Measurements from ENCODE around the gene PTH2. TPM values are rescaled to one million over a fixed set of nuclear protein-coding genes. Genes with fewer than 3 reads are reported as not detected.
"Not testable (repeated sequence)": the region's sequence is repeated elsewhere in the genome, so short reads cannot be mapped to it uniquely, and the experiment has no call there.

The PTH2 gene
- total RNA-seq, 8 experiments from 2014 or later, result 1.2 TPM; not detected in 7

- WGBS, 10 experiments, result 83 to 100% (median 92%) methylated on average over 1 to 4 of the region's 5 CpGs; no CpG with 5 or more reads in 6 of the 10 experiments
- in situ Hi-C loops (cut with MboI; ENCODE audit: low pct_unique_long_range_greater_than_20kb in 2 of 9, low sequenced_read_pairs in 9 of 9, unreplicated experiment in 9 of 9), result no loop called here
These were observed 35.3 kb upstream of the PTH2 start for GRCh38 chr19:49458567-49458903.

GRCh38 chr19:49456326-49456725 lies 33.1 kb upstream of the PTH2 start:
- Histone ChIP-seq H3K4me3 (no peak overlapping the region), H3K27ac (no peak overlapping the region), H3K4me1 (replicated peaks in 1 of 2) (peaks cover 4 to 5% of the 10 kb centered on the region in 2 donors)
- in situ Hi-C loops (cut with MboI; ENCODE audit: low pct_unique_long_range_greater_than_20kb in 2 of 9, low sequenced_read_pairs in 9 of 9, unreplicated experiment in 9 of 9), result no loop called here
- WGBS, 10 experiments, result 38 to 100% (median 90%) methylated on average over 1 to 5 of the region's 5 CpGs; no CpG with 5 or more reads in 1 of the 10 experiments
- ATAC-seq (replicated peaks in 6 of 8), result no peak

More at GRCh38 chr19:49458567-49458903, 35.3 kb upstream of the PTH2 start:
- no peak overlapping the region for H3K27ac ChIP-seq
- peaks cover 4 to 5% of the 10 kb centered on the region in 2 donors for H3K4me1 ChIP-seq (replicated peaks in 1 of 2)
- H3K4me3 ChIP-seq, result no peak overlapping the region
- ATAC-seq (replicated peaks in 6 of 8), result no peak

- no peak for ATAC-seq (replicated peaks in 6 of 8)
- WGBS, 10 experiments, result 9 to 100% (median 78%) methylated on average over 1 to 5 of the region's 5 CpGs
- Histone ChIP-seq H3K4me3 (no peak overlapping the region), H3K27ac (no peak overlapping the region), H3K4me1 (replicated peaks in 1 of 2) (peaks cover 4 to 5% of the 10 kb centered on the region in 2 donors)
- in situ Hi-C loops (cut with MboI; ENCODE audit: low pct_unique_long_range_greater_than_20kb in 2 of 9, low sequenced_read_pairs in 9 of 9, unreplicated experiment in 9 of 9), result no loop called here
These were observed 32.5 kb upstream of the PTH2 start for GRCh38 chr19:49455773-49456172.

- WGBS, 10 experiments, result 0 to 47% (median 18%) methylated on average over 1 to 6 of the region's 10 CpGs; no CpG with 5 or more reads in 2 of the 10 experiments
- in situ Hi-C loops (cut with MboI; ENCODE audit: low pct_unique_long_range_greater_than_20kb in 2 of 9, low sequenced_read_pairs in 9 of 9, unreplicated experiment in 9 of 9), result no loop called here
- H3K4me3 ChIP-seq, result peak overlapping the region; percentile 54 to 83 (median 64)
- H3K4me1 ChIP-seq (replicated peaks in 1 of 2), result peaks cover 5 to 6% of the 10 kb centered on the region in 2 donors
- ATAC-seq (replicated peaks in 6 of 8), result peak in 1 of 8 experiments; percentile 1
- peak overlapping the region; percentile 94 for H3K27ac ChIP-seq
These were observed 30.6 kb upstream of the PTH2 start for GRCh38 chr19:49453757-49454240.

- in situ Hi-C loops (cut with MboI; ENCODE audit: low pct_unique_long_range_greater_than_20kb in 2 of 9, low sequenced_read_pairs in 9 of 9, unreplicated experiment in 9 of 9), result no loop called here
- peak; percentile 73 to 90 (median 88) for ATAC-seq (replicated peaks in 6 of 8)
- Histone ChIP-seq H3K4me3 (peak within 1 kb of the TSS; percentile 54 to 83 (median 64)), H3K4me1 (replicated peaks in 1 of 2) (peaks cover 5 to 6% of the 10 kb centered on the region in 2 donors), H3K27ac (peak within 1 kb of the TSS; percentile 94)
- 0 to 7% (median 0%) methylated on average over 1 to 36 of the region's 66 CpGs; no CpG with 5 or more reads in 1 of the 10 experiments for whole genome bisulfite sequencing, 10 experiments
These were observed 29.9 kb upstream of the PTH2 start, which contains the start of gene ALDH16A1 for GRCh38 chr19:49453013-49453756. Gene ALDH16A1, plus strand, starts transcription at chr19:49453225. Its CDS starts 107 bp downstream, at chr19:49453332.

GRCh38 chr19:49451430-49452181 lies 28.4 kb upstream of the PTH2 start, which contains the start of gene PIH1D1:
Gene PIH1D1, minus strand, starts transcription at chr19:49451814. Its CDS starts 240 bp downstream, at chr19:49451574.
- H3K27ac ChIP-seq, result peak within 1 kb of the TSS; percentile 94
- in situ Hi-C loops (cut with MboI; ENCODE audit: low pct_unique_long_range_greater_than_20kb in 2 of 9, low sequenced_read_pairs in 9 of 9, unreplicated experiment in 9 of 9), result no loop called here
- ATAC-seq (replicated peaks in 6 of 8), result peak; percentile 68 to 82 (median 72)
- WGBS, 10 experiments, result 0 to 3% (median 0%) methylated on average over 1 to 23 of the region's 42 CpGs; no CpG with 5 or more reads in 1 of the 10 experiments
- peak within 1 kb of the TSS; percentile 64 to 83 (median 64) for H3K4me3 ChIP-seq
- peaks cover 5 to 6% of the 10 kb centered on the region in 2 donors for H3K4me1 ChIP-seq (replicated peaks in 1 of 2)

- WGBS, 10 experiments, result 20 to 100% (median 100%) methylated on average over 1 to 3 of the region's 7 CpGs; no CpG with 5 or more reads in 4 of the 10 experiments
- peak overlapping the region in 1 of 5 donors; percentile 64 for H3K4me3 ChIP-seq
- H3K4me1 ChIP-seq (replicated peaks in 1 of 2), result peaks cover 5 to 6% of the 10 kb centered on the region in 2 donors
- no peak overlapping the region for H3K27ac ChIP-seq
- ATAC-seq (replicated peaks in 6 of 8), result no peak
- in situ Hi-C loops (cut with MboI; ENCODE audit: low pct_unique_long_range_greater_than_20kb in 2 of 9, low sequenced_read_pairs in 9 of 9, unreplicated experiment in 9 of 9), result no loop called here
These were observed 27.2 kb upstream of the PTH2 start for GRCh38 chr19:49450405-49450804.

- Histone ChIP-seq H3K4me1 (replicated peaks in 1 of 2) (peaks cover 0 to 2% of the 10 kb centered on the region in 2 donors), H3K4me3 (no peak overlapping the region), H3K27ac (no peak overlapping the region)
- in situ Hi-C loops (cut with MboI; ENCODE audit: low pct_unique_long_range_greater_than_20kb in 2 of 9, low sequenced_read_pairs in 9 of 9, unreplicated experiment in 9 of 9), result loop anchor here in 2 of 9 experiments (10.0 kb wide), 1 partner anchor 54 kb away; no protein-coding TSS in a partner anchor
- ATAC-seq (replicated peaks in 6 of 8), result no peak
- 53 to 100% (median 96%) methylated on average over 1 to 6 of the region's 6 CpGs; no CpG with 5 or more reads in 3 of the 10 experiments for WGBS, 10 experiments
These were observed 25.2 kb upstream of the PTH2 start for GRCh38 chr19:49448432-49448786.

- Histone ChIP-seq H3K27ac (no peak overlapping the region), H3K4me1 (replicated peaks in 1 of 2) (peaks cover 0 to 2% of the 10 kb centered on the region in 2 donors), H3K4me3 (no peak overlapping the region)
- in situ Hi-C loops (cut with MboI; ENCODE audit: low pct_unique_long_range_greater_than_20kb in 2 of 9, low sequenced_read_pairs in 9 of 9, unreplicated experiment in 9 of 9), result loop anchor here in 2 of 9 experiments (10.0 kb wide), 1 partner anchor 53 kb away; no protein-coding TSS in a partner anchor
- WGBS, 10 experiments, result 58 to 100% (median 93%) methylated on average over 1 to 11 of the region's 32 CpGs; no CpG with 5 or more reads in 5 of the 10 experiments
- no peak for ATAC-seq (replicated peaks in 6 of 8)
These were observed 24.5 kb upstream of the PTH2 start for GRCh38 chr19:49447485-49448431.

- WGBS, 10 experiments, result 80 to 100% (median 90%) methylated on average over 1 of the region's 3 CpGs; no CpG with 5 or more reads in 6 of the 10 experiments
- in situ Hi-C loops (cut with MboI; ENCODE audit: low pct_unique_long_range_greater_than_20kb in 2 of 9, low sequenced_read_pairs in 9 of 9, unreplicated experiment in 9 of 9), result loop anchor here in 2 of 9 experiments (10.0 kb wide), 1 partner anchor 51 kb away; no protein-coding TSS in a partner anchor
- Histone ChIP-seq H3K4me1 (replicated peaks in 1 of 2) (peaks cover 8 to 9% of the 10 kb centered on the region in 2 donors), H3K4me3 (no peak overlapping the region), H3K27ac (no peak overlapping the region)
- no peak for ATAC-seq (replicated peaks in 6 of 8)
These were observed 22.8 kb upstream of the PTH2 start for GRCh38 chr19:49445997-49446396.

GRCh38 chr19:49444100-49444700 lies 21.0 kb upstream of the PTH2 start:
- H3K4me3 ChIP-seq; ATAC-seq (replicated peaks in 6 of 8); H3K27ac ChIP-seq: not testable (repeated sequence)
- peaks cover 10 to 12% of the 10 kb centered on the region in 2 donors for H3K4me1 ChIP-seq (replicated peaks in 1 of 2)
- 11 to 100% (median 60%) methylated on average over 1 to 5 of the region's 5 CpGs; no CpG with 5 or more reads in 1 of the 10 experiments for WGBS, 10 experiments
- in situ Hi-C loops (cut with MboI; ENCODE audit: low pct_unique_long_range_greater_than_20kb in 2 of 9, low sequenced_read_pairs in 9 of 9, unreplicated experiment in 9 of 9), result loop anchor here in 2 of 9 experiments (10.0 kb wide), 1 partner anchor 49 kb away; no protein-coding TSS in a partner anchor

Data from motor neuron (in vitro differentiated cells).